HK-2 (cell line): ENCODE data around the gene PPDPF.
"Not testable (repeated sequence)": the region's sequence is repeated elsewhere in the genome, so short reads cannot be mapped to it uniquely, and the experiment has no call there.

Source experiments
- DNase-seq: peaks from one replicate; pipeline ENCODE4 v3.0.0-alpha.2; 2018; ENCODE audit not compliant: unreplicated experiment

Gene PPDPF

DNA sequence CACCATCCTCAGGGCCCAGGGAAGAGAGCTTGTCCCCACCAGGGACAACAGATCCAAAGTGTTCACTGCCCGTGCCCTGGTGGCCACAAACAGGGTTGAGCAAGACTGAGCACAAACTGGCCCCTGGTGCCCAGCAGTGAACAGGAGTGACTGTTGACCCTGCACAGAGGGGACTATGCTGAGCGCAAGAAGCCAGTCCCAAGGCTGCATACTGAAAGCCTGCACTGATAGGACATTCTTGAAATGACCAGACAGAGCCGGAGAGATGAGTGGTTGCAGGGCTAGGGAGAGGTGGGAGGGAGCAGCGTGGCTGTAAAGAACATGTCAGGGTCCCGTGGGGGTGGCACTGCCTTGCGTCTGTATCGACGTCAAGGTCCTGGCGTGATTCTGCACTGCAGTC, 30.5 kb downstream of the PPDPF start:
- no peak for DNase-seq

DNA sequence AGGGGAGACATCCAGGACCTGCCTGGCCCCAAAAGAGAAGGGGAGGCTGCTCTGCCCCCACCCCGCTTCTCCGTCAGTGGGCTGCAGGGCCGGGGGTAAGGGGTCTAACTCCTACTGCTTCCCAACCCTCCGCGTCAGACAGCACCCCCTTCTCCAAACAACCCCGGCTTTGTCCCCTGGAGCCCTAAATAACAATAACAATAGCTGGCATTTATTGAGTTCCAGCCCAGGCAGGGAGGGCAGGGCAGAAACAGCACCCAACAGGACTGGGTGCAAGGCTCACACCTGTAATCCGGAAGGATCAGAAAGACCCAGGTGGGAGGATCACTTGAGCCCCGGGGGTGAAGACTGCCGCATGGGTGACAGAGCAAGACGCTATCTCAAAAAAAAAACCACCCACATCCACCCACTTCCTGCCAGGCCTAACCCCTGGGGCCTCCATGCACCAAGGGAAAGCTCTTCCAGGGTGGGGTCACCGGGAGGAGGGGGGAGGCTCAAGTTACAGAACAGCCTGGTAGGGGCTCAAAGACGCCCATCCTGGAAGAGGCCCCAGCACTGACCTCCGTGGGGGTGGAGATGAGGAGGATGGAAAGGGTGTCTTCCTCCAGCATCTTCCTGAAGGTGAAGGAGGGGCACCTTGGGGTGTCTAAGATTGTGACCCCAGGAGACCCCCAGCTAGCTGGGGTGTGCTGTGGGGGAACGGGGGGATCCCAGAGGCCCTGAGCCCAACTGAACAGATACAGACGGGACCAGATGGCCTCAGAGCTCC, 32.1 kb downstream of the PPDPF start:
- no peak for DNase-seq

DNA sequence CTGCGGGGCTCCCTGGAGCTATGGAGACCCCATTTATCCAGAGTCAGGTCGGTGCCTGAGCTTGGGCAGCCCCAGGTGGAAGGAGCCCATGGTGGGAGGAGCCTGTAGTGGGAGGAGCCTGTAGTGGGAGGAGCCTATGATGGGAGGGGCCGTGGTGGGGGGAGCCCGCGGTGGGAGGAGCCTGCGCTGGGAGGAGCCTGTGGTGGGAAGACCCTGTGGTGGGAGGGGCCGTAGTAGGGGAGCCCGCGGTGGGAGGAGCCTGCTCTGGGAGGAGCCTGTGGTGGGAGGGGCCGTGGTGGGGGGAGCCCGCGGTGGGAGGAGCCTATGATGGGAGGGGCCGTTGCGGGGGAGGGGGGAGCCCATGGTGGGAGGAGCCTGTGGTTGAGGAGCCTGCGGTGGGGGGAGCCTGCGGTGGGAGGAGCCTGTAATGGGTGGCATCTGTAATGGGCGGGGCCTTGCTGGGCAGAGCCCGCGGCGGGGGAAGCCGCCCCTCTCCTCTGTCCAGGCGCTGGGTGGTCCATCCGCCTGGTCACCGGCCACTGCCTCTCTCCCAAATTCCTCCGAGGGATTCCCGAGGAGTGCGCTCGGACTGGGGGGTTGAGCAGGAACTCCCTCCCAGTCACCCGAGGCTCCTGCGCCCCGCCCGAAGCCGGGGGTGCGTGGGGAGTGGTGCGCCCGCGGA, 32.8 kb downstream of the PPDPF start:
- DNase-seq: peak; percentile 91

DNA sequence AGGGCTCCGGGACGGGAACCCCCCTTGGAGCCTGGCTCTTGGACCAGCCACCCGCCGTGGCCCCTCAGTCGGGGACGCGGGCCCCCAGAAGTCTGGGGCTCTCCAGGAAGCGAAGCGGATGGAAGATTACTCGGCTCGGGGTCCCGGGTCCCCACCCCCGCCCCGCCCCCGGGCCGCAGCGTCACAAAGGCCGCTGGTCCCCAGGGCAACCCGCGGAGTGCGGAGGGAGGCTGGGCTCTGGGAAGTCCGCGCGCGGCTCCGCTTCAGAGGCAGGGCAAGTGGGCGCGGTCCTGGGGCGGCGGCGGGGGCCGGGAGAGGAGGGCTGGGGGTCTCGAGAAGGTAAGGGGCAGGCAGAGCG, 33.3 kb downstream of the PPDPF start, which contains the start of gene FNDC11:
Gene FNDC11, plus strand, starts transcription at position 227 of the 358 bp plus-strand sequence. CDS start 1,505 bp downstream, outside the sequence.
- peak; percentile 59 for DNase-seq

DNA sequence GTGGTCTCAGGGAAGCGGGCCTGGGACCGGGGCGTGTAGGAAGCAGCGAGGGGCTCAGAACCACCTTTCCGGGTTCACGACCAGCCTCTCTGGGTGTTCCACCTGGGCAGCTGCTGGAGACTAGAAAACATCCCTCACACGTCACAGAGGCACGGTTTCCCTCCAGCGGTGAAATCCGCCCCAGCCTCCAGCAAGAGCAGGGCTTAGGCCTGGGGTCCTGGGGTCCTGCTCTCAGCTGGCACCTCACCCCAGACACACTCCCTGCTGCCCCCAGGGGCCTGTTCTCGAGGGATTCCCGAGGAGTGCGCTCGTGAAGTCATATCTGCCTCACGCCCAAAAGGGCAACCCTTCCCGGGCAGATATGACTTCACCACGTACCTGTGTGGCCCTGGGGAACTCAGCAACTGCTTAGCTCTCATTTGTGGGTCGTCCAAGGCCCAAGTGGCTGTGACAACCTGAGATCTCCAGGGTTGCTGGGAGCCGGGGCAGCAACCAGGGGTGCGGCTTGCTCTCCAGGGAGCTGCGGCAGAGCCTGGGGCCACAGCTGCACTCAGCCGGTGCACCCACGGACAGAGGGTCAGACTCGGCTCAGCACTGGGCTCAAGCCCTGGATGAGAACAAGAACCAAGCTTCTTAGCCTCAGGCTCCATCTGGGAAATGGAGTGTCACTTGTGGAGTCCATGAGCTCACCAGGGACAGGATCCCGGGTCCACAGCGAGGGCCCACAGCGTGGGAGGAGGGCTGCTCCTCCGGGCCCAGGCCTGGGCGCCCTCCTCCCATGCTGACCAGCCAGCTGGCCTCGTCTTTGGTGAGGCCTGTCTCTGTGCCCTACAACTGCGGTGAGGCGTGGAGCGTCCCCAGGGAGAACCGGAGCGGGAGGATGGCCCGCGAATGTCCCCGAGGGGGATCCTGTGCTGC, 34.1 kb downstream of the PPDPF start:
- DNase-seq: no peak

DNA sequence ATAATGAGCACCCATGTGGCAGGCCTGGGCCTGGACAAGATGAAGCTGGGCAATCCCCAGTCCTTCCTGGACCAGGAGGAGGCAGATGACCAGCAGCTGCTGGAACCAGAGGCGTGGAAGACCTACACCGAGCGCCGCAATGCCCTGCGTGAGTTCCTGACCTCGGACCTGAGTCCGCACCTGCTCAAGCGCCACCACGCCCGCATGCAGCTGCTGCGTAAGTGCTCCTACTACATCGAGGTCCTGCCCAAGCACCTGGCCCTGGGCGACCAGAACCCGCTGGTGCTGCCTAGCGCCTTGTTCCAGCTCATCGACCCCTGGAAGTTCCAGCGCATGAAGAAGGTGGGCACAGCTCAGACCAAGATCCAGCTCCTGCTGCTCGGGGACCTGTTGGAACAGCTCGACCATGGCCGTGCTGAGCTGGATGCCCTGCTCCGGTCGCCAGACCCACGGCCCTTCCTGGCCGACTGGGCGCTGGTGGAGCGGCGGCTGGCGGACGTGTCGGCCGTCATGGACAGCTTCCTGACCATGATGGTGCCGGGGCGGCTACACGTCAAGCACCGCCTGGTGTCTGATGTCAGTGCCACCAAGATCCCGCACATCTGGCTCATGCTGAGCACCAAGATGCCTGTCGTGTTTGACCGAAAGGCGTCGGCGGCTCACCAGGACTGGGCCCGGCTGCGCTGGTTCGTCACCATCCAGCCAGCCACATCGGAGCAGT, 35.3 kb downstream of the PPDPF start:
- DNase-seq: no peak

DNA sequence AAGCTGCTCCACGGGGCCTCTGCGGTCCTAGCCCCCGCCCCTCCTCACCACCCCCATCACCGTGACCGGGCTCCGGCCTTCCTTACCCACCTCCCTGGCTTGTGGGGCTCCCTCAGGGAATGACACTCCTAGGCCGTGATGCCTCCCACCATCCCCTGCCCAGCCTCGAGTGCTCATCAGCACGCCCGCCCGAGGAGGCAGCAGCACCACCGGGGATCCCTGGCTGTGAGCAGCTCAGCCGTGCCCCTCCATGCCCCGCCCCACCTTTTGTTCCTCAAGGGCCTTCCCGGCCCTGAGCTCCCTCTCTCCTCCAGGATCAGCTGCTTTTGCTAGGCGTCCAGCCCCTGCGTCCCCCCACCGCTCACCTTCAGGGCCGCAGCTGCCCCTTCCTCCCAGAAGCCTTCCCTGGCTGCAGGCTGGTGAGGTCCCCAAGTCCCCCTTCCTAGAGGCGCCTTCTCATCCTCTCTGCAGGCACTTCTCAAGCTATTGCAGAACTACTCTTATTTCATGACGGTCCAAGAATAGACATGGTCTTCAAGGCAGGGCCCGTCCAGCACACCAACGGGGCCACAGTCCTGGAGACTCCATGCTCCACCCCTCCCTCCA, 36.4 kb downstream of the PPDPF start:
- no peak for DNase-seq

DNA sequence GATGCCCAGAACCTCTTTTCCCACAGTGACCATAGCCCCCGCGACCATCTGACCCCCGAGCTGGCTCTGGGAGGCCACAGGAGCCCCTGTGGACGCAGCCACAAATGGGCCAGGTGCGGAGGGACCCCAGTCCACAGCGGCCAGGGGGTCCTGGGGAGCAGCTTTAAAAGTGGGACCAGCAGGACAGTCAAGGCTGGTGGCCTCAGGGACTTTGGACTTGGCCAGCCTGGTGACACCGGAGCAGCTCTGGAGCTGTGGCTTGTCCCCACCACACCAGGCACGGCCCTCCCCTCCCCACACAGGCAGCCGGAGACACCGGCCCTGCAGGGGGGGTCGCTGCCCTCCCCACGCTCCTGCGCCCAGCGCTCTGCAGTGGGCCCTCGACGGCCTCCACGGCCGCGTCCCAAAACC, 36.9 kb downstream of the PPDPF start:
- no peak for DNase-seq

DNA sequence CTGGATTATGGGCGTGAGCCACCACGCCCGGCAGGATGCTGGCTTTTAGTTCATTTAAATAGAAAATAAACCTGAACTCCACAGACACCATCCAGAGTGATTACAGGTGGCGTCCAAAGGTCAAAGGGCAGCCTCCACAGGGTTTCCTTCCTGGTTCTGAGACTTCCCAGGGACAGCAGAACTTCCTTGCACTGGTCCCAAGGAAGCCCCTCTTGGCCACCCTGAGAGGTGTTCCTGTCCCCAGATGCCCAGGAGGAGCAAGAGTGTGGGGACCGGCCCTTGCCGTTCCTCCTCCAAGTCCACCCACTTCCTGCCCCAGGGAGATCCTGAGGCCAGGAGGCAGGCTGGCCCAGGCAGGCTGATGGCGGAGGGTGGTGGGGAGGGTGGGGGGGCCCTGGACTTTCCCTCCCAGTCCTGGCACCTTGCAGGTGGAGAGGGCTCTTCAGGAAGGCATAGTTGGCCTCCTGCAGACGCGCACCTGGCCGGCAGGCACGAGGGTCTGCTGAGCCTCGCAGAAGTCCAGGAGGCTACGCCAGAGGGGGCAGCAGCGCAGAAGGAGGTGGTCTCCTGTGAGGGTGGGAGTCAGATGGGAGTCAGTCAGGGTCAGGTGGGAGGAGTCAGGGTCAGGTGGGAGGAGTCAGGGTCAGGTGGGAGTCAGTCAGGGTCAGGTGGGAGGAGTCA, 38.4 kb downstream of the PPDPF start:
- DNase-seq: no peak

DNA sequence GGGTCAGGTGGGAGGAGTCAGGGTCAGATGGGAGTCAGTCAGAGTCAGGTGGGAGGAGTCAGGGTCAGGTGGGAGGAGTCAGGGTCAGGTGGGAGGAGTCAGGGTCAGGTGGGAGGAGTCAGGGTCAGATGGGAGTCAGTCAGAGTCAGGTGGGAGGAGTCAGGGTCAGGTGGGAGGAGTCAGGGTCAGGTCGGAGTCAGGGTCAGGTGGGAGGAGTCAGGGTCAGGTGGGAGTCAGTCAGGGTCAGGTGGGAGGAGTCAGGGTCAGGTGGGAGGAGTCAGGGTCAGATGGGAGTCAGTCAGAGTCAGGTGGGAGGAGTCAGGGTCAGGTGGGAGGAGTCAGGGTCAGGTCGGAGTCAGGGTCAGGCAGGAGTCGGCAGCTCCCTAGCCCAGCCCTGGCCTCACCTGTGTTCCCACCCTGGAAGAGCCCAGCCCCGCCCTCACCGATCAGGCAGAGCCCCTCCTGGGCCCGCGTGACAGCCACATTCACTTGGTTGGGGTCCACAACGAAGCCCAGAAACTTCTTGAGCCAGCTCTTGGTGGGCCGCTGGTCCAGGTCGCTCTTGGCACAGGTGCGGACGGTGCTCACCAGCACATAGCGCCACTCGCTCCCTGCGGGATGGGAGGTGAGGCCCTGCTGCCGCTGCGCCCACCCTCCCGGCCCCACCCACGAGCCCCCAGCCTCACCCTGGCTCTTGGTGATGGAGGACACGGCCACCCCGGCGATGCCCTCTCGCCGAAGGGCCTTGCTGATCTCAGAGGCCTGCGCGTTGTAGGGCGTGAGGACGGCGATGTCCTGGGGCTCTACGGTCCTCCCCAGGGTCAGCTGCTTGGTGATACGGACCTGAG, 39.1 kb downstream of the PPDPF start:
- not testable (repeated sequence) for DNase-seq

DNA sequence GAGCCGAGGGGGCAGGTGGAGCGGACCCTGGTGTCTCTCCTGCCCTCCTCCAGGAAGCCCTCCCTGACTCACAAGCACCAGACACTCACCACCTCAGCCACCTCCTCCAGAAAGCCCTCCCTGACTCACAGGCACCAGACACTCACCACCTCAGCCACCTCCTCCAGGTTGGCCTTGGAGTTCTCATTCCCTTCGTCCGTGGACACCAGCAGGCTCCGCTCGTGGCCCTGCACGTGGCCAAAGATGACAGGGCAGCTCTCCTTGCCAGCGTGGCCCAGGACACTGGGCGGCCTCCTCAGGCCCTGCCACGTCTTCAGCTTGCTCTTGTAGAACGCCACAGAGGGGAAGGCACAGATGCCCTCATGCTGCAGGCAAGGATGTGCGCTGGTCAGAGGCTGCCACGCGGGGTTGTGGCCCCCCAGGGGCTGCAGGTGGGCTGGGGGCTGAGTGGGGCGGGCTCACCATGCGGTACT, 39.8 kb downstream of the PPDPF start:
- DNase-seq: no peak

DNA sequence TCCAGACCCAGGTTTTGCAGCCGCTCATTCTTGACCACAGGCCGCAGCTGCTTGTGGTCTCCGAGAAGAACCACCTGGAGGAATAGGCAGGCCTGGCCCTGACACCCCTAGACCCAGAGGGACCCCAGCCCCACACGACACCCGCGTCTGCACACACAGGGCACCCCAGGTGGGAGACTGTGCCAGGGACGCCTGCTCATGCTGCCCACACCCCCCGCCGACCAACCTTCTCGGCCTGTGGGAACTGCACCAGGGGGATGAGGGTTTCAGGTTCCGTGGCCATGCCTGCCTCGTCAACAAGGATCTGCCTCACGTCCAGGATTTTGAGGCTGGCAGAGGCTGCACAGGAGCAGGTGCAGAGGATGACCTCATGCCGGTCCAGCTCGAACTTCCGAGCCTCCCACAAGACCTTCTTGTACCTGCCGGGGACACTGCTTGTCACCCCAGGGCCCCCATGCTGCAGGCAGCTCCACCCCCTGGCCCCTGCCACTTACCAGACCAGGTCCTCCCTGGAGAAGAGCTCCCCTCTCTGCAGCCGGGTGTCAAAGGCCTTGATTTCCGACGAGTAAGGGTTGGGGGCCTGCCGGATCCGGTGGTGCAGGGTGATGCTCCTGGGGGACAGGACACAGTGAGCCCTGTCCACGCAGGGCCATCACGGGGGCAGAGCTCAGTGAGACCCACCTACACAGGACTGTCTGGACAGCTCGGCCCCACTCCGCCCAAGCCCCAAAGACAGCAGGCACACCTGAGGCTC, 40.5 kb downstream of the PPDPF start:
- no peak for DNase-seq

DNA sequence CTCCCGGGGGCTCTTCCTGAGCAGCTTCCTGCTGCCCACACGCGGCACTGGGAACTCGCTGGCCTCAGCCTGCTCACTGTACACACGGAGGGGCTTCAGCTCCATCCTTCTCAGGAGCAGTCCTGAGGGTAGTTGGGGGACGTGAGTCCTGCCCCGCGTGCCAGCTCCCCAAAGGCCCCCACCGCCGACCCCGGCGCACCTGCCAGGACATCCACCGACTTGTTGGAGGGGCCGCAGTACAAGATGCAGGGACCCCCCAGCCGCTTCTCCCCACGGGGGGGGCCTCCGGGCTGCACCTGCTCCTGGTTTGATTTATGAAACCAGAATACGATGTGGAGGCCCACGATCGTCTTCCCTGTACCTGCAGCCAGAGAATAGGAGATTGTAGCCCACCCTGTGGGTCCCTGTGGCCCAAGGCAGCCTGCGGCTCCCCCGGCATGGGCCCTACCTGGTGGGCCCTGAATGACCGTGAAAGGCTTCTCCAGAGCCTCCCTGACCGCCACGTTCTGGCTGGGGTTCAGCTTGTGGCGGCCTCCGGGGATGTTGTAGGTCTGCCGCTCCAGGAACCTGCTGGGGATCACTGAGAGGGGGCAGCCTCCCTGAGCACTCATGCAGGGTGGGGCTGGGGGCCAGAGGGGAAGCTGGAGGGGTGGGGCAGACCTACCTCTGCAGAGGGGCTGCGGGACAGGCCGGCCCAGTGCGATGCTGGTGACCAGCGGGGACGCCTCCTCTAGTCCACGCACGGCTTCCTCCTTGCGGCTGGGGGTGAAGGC, 41.2 kb downstream of the PPDPF start:
- no peak for DNase-seq

DNA sequence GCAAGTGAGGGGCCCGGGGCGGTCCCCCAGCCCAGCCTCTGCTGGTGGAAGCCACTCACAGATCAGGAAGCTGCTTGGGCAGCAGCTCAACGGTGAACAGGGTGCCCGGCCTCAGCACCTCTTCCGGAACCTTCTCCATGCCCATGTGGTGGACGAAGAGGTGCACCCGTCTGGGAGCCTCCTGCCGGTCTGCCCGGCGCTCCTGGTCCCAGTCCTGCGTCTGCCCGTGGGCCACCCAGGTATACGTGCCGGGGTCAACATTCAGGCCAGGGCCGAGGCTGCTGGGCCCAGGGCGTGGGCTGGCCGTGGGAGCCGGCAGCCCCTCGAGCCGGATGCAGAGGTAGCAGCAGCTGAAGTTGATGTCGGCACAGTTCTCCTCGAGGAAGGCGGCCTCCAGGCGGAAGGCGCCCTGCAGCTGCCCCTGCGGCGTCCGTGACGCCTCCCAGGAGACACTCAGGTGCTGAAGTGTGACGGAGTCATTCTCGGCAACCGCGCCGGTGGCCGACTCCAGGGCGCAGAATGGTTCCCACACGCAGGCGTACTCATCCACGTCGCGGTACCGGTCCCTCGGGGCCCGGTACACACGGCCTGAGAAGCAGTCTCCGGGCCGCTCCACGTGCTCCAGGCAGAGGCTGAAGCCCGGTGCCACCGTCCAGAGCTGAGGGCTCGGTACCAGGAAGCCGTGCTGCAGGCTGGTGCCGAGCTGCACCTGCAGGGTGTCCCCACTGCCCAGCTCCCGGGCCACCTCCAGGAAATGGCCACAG, 42.1 kb downstream of the PPDPF start:
- no peak for DNase-seq

DNA sequence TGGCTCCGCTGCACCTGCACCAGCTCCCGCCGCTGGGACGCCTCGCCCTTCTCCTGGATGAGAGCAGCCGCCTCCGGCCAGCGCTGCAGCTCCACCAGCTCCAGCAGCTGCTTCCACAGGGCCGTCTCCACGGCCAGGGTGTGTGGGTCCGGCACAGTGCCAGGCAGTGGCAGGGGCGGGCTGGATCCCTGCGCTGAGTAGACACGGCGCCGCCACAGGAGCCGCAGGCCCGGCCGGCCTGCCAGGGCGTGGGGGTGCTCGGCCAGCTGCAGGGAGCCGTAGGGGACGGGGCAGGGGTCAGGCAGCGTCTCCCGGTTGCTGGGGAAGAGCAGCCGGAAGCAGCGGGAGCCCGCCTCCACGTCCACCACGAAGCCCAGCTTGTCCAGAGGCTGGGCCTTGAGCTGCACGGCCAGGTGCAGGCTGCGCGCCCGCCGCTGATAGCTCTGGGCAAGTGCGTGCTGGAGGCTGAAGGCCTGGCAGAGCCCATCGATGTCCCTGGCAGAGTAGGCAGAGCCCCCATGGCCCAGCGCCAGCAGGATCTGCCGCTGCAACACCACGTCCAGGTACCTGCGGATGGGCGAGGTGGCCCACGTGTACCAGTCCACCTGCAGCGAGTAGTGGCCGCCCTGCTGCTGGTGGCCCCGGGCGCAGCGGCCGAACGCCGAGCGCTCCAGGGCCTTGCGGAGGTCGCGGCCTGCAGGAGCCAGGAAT, 42.8 kb downstream of the PPDPF start:
- no peak for DNase-seq

DNA sequence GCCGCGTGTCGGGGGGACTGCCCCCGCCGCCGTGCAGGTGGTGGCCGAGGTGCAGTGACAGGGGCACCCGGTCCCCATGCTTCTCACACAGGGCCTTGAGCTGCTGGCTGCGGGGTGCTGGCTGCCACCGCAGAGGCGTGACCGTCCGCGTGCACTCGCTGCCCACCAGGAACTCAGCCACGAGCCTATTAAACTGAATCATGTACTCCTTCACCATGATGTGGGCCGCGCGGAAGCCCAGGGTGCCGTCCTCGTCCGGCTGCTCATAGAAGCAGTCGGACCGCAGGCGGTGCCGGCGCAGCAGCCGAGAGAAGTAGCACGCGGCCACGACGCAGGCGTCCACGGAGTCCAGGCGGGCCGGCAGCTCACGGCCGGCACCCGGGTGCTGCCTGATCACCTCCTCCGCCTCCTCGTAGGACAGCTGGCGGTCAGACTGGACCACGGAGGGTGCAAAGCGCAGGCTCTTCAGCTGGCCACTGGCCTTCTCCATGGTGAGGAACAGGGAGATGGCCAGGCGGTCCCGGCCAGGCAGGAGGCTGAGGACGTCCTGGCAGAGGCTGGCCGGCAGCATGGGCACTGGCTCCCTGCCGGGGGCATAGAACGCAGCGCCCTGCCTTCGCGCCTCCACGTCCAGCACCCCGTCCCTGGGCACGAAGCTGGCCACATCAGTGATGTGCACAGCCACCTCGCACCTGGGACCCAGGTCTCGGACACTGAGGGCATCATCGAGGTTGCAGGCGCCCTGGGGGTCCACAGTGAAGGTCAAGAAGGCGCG, 43.7 kb downstream of the PPDPF start:
- no peak for DNase-seq
